GM13977 (cell line): ENCODE measurements around the gene TUBB.
"Not testable (repeated sequence)": the region's sequence is repeated elsewhere in the genome, so short reads cannot be mapped to it uniquely, and the experiment has no call there.

Experiments used
- DNase-seq: peaks from one replicate; pipeline ENCODE4 v3.0.0; 2012; ENCODE audit warnings: low spot score
- CTCF ChIP-seq: IDR thresholded peaks from 2 replicates; pipeline ENCODE4 v1.5.1; 2012; ENCODE audit warnings: mild to moderate bottlenecking, control low read depth; ENCODE audit not compliant: insufficient read depth; ENCODE audit errors: extremely low read depth, missing control alignments
- in situ Hi-C: fragments of 300-500 bp; cut with MboI; formaldehyde crosslinking; loops from one replicate; pipeline ENCODE4 v1.12.0; 2022; ENCODE audit warnings: low sequenced_read_pairs, low pct_unique_long_range_greater_than_20kb, mixed read lengths, inconsistent platforms; ENCODE audit not compliant: unreplicated experiment

Gene TUBB

GRCh38 chr6:30748851-30749540 lies 28.8 kb downstream of the TUBB start:
- no peak for TF ChIP-seq CTCF
- in situ Hi-C loops = loop anchor here (10.0 kb wide), 1 partner anchor 66 kb away; no protein-coding TSS in a partner anchor
- DNase-seq = no peak

GRCh38 chr6:30749554-30750378 lies 29.6 kb downstream of the TUBB start:
- in situ Hi-C loops = loop anchor here (10.0 kb wide), 1 partner anchor 65 kb away; no protein-coding TSS in a partner anchor
- no peak for DNase-seq

GRCh38 chr6:30750379-30750668 lies 30.2 kb downstream of the TUBB start:
- in situ Hi-C loops = no loop called here
- no peak for DNase-seq

More at GRCh38 chr6:30749554-30750378, 29.6 kb downstream of the TUBB start:
- TF ChIP-seq CTCF = no peak

GRCh38 chr6:30752157-30752927 lies 32.2 kb downstream of the TUBB start:
- no peak for TF ChIP-seq CTCF
- DNase-seq = no peak
- in situ Hi-C loops = no loop called here

More at GRCh38 chr6:30750379-30750668, 30.2 kb downstream of the TUBB start:
- TF ChIP-seq CTCF = no peak

- no peak for DNase-seq
- in situ Hi-C loops = no loop called here
- TF ChIP-seq CTCF = no peak
Measured at GRCh38 chr6:30754631-30755030, 34.5 kb downstream of the TUBB start.

GRCh38 chr6:30756405-30757003 lies 36.4 kb downstream of the TUBB start:
- in situ Hi-C loops = not testable (repeated sequence)

More at GRCh38 chr6:30756405-30757003, 36.4 kb downstream of the TUBB start:
- not testable (repeated sequence) for DNase-seq
